Activated naive CD4-positive, alpha-beta T cell treated with anti-CD3 and anti-CD28 coated beads for 36 hours (primary cell): Measurements from ENCODE around the gene BPNT1. TPM values are rescaled to one million over a fixed set of nuclear protein-coding genes. Genes with fewer than 3 reads are reported as not detected.

Source experiments
- CTCF ChIA-PET: fragments of 350-600 bp; sonication (Branson Sonifier 250); formaldehyde crosslinking; loops from one replicate; lab custom pipeline; 2021; ENCODE audit warnings: antibody characterized with exemption; lab: Charles Lee
- DNase-seq: peaks from one replicate; pipeline ENCODE4 v3.0.0-alpha.2; 2020
- H3K27ac Mint-ChIP-seq: one replicate; pipeline ENCODE4 v1.8.0; 2021; ENCODE audit warnings: mild to moderate bottlenecking, mixed read lengths
- H3K27me3 Mint-ChIP-seq: one replicate; pipeline ENCODE4 v1.8.0; 2021; ENCODE audit warnings: low read depth, mixed read lengths
- H3K36me3 Mint-ChIP-seq: one replicate; pipeline ENCODE4 v1.8.0; 2021; ENCODE audit warnings: low read depth, mixed read lengths
- H3K4me1 Mint-ChIP-seq: one replicate; pipeline ENCODE4 v1.8.0; 2021; ENCODE audit warnings: low read depth, mixed read lengths
- H3K4me3 Mint-ChIP-seq: one replicate; pipeline ENCODE4 v1.8.0; 2021; ENCODE audit warnings: mild to moderate bottlenecking, moderate library complexity, mixed read lengths
- H3K9me3 Mint-ChIP-seq: one replicate; pipeline ENCODE4 v1.8.0; 2021; ENCODE audit warnings: mixed read lengths
- intact Hi-C: fragments of 100-400 bp; cut with micrococcal nuclease; formaldehyde crosslinking; loops from one replicate; pipeline ENCODE4 v1.15.1; 2023
- total RNA-seq, 2 experiments: library from RNA; stranded (reverse); gene quantifications; one replicate each; pipeline ENCODE4 v1.2.3, GENCODE V29; 2021

Gene BPNT1
- total RNA-seq, result 10 to 100 TPM; 18.5 to 21.3 TPM

- H3K4me1 Mint-ChIP-seq, result peaks cover 12% of the 10 kb centered on the region
- intact Hi-C loops, result loop anchor here (1.0 to 10.0 kb wide), 5 partner anchors 44 to 1355 kb away; partner anchors contain the start of genes EPRS1 and LYPLAL1
Observed at GRCh38 chr1:220089650-220090556, at the start of gene BPNT1. Gene BPNT1 (minus strand): TSS chr1:220089788. CDS start chr1:220079846, 9,942 bp downstream.

DNA sequence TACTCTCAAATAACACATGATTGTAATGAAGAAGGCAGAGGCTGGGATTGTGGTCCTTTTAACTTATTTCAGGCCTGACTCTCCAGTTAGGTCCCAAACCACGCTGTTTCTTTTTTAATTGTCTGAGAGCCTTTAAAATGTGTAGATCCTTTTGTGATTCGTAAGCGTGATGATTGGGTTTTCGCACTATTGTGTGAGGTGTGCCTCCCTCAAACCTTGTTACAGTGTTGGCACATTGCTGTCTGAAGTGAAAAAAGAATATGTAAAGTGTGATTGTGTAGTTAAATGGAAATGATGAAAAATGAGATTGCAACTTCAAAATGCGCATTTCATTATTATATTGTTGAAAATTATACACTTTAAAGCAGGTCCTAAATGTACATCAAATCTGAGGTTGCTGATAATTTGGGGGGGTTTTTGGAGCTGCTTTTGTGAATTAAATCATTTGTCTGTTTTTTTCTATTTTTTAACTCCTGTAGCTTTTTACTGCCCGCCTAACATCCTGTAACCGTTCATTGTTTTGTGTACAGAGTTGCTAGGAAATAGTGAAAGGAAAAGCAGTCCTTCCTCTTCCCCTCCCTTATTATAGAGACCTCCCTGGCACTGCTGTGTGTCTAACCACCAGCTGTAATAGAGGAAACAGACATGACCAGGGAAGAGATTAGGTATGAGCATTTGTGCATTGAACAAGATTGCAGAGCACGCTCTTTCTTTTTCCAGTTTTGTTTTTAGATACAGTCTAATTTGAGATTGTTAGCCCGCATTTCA lies 47.6 kb upstream of the BPNT1 start:
- intact Hi-C loops, result no loop called here
- CTCF ChIA-PET, result interaction anchor here (1.4 kb wide), 1 partner anchor 24 kb away, joined by 4 read pairs; no protein-coding TSS in a partner anchor
- Mint-ChIP-seq H3K27ac (peak overlapping the region; percentile 24), H3K4me1 (peaks cover 10% of the 10 kb centered on the region), H3K27me3 (no peaks in the 10 kb centered on the region), H3K4me3 (no peak overlapping the region), H3K9me3 (no peaks in the 10 kb centered on the region), H3K36me3 (peaks cover 34% of the 10 kb centered on the region)
- DNase-seq, result no peak

More at GRCh38 chr1:220089650-220090556, at the start of gene BPNT1:
- H3K4me3 Mint-ChIP-seq, result peak within 1 kb of the TSS; percentile 91
- H3K27me3 Mint-ChIP-seq, result no peaks in the 10 kb centered on the region
- H3K27ac Mint-ChIP-seq, result peak within 1 kb of the TSS; percentile 85
- no peaks in the 10 kb centered on the region for H3K9me3 Mint-ChIP-seq
- H3K36me3 Mint-ChIP-seq, result no peaks in the 10 kb centered on the region
- DNase-seq, result peak; percentile 100
- CTCF ChIA-PET, result interaction anchor here (0.7 to 1.6 kb wide), 2 partner anchors 15 to 99 kb away, joined by 3 to 5 read pairs; no protein-coding TSS in a partner anchor

GRCh38 chr1:220135755-220136154 lies 46.2 kb upstream of the BPNT1 start:
- CTCF ChIA-PET, result interaction anchor here (1.4 kb wide), 1 partner anchor 22 kb away, joined by 4 read pairs; no protein-coding TSS in a partner anchor
- no peak for DNase-seq
- Mint-ChIP-seq H3K4me1 (peaks cover 10% of the 10 kb centered on the region), H3K4me3 (no peak overlapping the region), H3K9me3 (no peaks in the 10 kb centered on the region), H3K36me3 (peaks cover 34% of the 10 kb centered on the region), H3K27me3 (no peaks in the 10 kb centered on the region), H3K27ac (no peak overlapping the region)
- intact Hi-C loops, result no loop called here

GRCh38 chr1:220129479-220130210 lies 40.1 kb upstream of the BPNT1 start:
- DNase-seq, result no peak
- Mint-ChIP-seq H3K27ac (peak overlapping the region; percentile 36), H3K4me1 (peaks cover 10% of the 10 kb centered on the region), H3K27me3 (no peaks in the 10 kb centered on the region), H3K9me3 (peaks cover 4% of the 10 kb centered on the region), H3K4me3 (no peak overlapping the region), H3K36me3 (peaks cover 49% of the 10 kb centered on the region)
- intact Hi-C loops, result no loop called here
- CTCF ChIA-PET, result no interaction called here

GRCh38 chr1:220127076-220127475 lies 37.5 kb upstream of the BPNT1 start:
- Mint-ChIP-seq H3K36me3 (peaks cover 36% of the 10 kb centered on the region), H3K27me3 (no peaks in the 10 kb centered on the region), H3K4me3 (no peak overlapping the region), H3K4me1 (peaks cover 14% of the 10 kb centered on the region), H3K9me3 (peaks cover 4% of the 10 kb centered on the region), H3K27ac (peak overlapping the region; percentile 1)
- intact Hi-C loops, result no loop called here
- no peak for DNase-seq
- CTCF ChIA-PET, result no interaction called here

- intact Hi-C loops, result no loop called here
- peaks cover 9% of the 10 kb centered on the region for H3K4me1 Mint-ChIP-seq
- H3K27me3 Mint-ChIP-seq, result no peaks in the 10 kb centered on the region
- H3K27ac Mint-ChIP-seq, result peak overlapping the region; percentile 28
- DNase-seq, result no peak
- CTCF ChIA-PET, result interaction anchor here (1.1 kb wide), 1 partner anchor 12 kb away, joined by 3 read pairs; no protein-coding TSS in a partner anchor
- H3K4me3 Mint-ChIP-seq, result no peak overlapping the region
- peaks cover 3% of the 10 kb centered on the region for H3K9me3 Mint-ChIP-seq
- peaks cover 26% of the 10 kb centered on the region for H3K36me3 Mint-ChIP-seq
Observed at GRCh38 chr1:220124542-220124941, 35.0 kb upstream of the BPNT1 start.

DNA sequence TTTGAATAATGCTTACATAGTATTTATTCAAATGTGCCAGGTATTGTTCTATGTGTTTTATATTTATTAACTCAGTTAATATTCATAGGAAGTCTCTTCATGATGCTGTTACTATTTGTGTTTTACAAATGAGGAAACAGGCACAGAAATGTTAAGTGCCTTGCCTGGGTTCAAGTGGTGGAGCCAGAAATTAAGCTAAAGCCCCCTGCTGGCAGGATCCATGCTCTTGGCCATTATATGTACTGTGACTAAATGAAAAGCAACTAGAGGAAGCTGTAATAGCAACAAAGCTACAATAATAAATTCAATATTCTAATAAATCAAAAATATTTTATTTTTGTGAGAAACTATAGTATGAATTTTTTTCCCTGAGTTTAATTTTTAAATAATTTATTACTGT lies 34.3 kb upstream of the BPNT1 start:
- H3K4me1 Mint-ChIP-seq, result peaks cover 11% of the 10 kb centered on the region
- CTCF ChIA-PET, result interaction anchor here (1.1 kb wide), 1 partner anchor 11 kb away, joined by 3 read pairs; no protein-coding TSS in a partner anchor
- no peak overlapping the region for H3K4me3 Mint-ChIP-seq
- H3K9me3 Mint-ChIP-seq, result no peaks in the 10 kb centered on the region
- peaks cover 22% of the 10 kb centered on the region for H3K36me3 Mint-ChIP-seq
- DNase-seq, result peak; percentile 17
- no peak overlapping the region for H3K27ac Mint-ChIP-seq
- intact Hi-C loops, result no loop called here
- no peaks in the 10 kb centered on the region for H3K27me3 Mint-ChIP-seq

- Mint-ChIP-seq H3K4me3 (no peak overlapping the region), H3K27ac (no peak overlapping the region), H3K36me3 (peaks cover 15% of the 10 kb centered on the region), H3K9me3 (no peaks in the 10 kb centered on the region), H3K27me3 (no peaks in the 10 kb centered on the region), H3K4me1 (peaks cover 13% of the 10 kb centered on the region)
- CTCF ChIA-PET, result no interaction called here
- DNase-seq, result no peak
- intact Hi-C loops, result no loop called here
Observed at GRCh38 chr1:220123066-220123465, 33.5 kb upstream of the BPNT1 start.

DNA sequence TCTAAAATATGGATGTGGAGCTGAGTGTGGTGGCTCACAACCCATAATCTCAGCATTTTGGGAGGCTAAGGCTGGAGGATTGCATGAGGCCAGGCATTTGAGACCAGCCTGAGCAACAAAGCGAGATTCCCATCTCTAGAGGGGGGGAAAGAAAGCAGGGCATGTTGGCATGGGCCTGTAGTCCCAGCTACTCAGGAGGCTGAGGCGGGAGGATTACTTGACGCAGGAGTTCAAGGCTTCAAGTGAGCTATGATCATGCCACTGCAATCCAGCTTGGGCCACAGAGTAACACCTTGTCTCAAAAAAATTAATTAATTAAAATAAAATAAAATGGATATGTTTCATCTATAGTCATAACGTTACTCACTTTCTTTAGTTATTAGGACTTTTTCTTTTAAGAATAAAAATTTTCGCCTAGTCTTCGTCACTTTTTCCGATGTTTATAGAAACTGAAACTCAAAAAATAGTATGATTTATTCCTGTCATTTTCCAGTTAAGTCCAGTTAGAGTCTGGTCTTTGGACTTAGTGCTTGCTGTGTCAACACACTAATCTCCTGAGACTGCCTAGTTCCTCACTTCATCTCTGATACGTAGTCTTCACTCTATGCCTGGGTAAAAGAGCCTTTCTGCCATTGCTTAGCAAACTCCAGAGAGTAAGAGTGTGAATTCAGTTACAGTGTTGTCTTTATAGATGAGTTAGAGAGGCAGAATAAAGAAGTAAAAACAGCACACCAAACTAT lies 32.4 kb upstream of the BPNT1 start:
- Mint-ChIP-seq H3K36me3 (peaks cover 7% of the 10 kb centered on the region), H3K9me3 (no peaks in the 10 kb centered on the region), H3K4me3 (no peak overlapping the region), H3K4me1 (peaks cover 13% of the 10 kb centered on the region), H3K27ac (no peak overlapping the region), H3K27me3 (no peaks in the 10 kb centered on the region)
- CTCF ChIA-PET, result interaction anchor here (0.7 to 1.0 kb wide), 2 partner anchors 11 to 113 kb away, joined by 3 to 4 read pairs; no protein-coding TSS in a partner anchor
- intact Hi-C loops, result no loop called here
- no peak for DNase-seq

GRCh38 chr1:220119043-220119512 lies 29.5 kb upstream of the BPNT1 start:
- DNase-seq, result no peak
- peaks cover 11% of the 10 kb centered on the region for H3K4me1 Mint-ChIP-seq
- no peaks in the 10 kb centered on the region for H3K27me3 Mint-ChIP-seq
- peaks cover 10% of the 10 kb centered on the region for H3K36me3 Mint-ChIP-seq
- intact Hi-C loops, result no loop called here
- CTCF ChIA-PET, result interaction anchor here (0.6 kb wide), 1 partner anchor 80 kb away, joined by 3 read pairs; no protein-coding TSS in a partner anchor
- no peak overlapping the region for H3K27ac Mint-ChIP-seq
- H3K9me3 Mint-ChIP-seq, result no peaks in the 10 kb centered on the region
- no peak overlapping the region for H3K4me3 Mint-ChIP-seq

DNA sequence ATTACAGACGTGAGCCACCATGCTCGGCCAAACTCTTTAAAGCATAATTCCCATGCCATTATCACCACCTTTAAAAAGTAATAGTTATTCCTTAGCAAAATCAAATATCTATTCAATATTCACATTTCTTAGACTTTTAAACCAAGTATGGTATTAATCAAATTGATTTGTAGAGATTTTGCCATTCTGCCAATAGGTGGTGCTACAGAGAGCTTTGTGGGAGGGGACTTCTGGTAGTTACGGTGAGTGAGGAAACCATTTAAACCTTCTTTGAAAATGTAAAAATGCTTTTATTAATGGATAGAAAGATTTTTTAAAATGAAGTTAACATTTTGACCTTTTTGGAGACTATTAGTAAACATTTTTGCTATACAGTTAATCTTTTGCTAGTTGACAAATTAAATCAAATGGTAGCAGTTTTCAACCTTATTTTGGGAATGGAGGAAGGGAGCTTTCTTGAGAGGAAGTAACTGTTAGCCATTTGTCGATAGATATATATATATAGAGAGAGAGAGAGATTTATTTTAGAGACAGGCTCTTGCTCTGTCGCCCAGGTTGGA lies 23.6 kb upstream of the BPNT1 start:
- CTCF ChIA-PET, result interaction anchor here (0.6 to 1.8 kb wide), 17 partner anchors 8 to 1084 kb away, joined by 3 to 8 read pairs (median 4); no protein-coding TSS in a partner anchor
- H3K36me3 Mint-ChIP-seq, result peaks cover 21% of the 10 kb centered on the region
- no peak overlapping the region for H3K27ac Mint-ChIP-seq
- peaks cover 5% of the 10 kb centered on the region for H3K4me1 Mint-ChIP-seq
- no peaks in the 10 kb centered on the region for H3K9me3 Mint-ChIP-seq
- H3K27me3 Mint-ChIP-seq, result no peaks in the 10 kb centered on the region
- intact Hi-C loops, result no loop called here
- peak; percentile 38 for DNase-seq
- no peak overlapping the region for H3K4me3 Mint-ChIP-seq
